GM19099 (cell line): ENCODE results near the gene FAM177B.

Experiments
- POLR2A ChIP-seq: IDR thresholded peaks from 3 replicates; pipeline ENCODE4 v1.6.1; 2011; ENCODE audit warnings: low read depth; ENCODE audit not compliant: insufficient read length; ENCODE audit errors: extremely low read depth

Gene FAM177B

GRCh38 chr1:222728746-222729145 lies 8.3 kb upstream of the FAM177B start:
- TF ChIP-seq POLR2A, result no peak

DNA sequence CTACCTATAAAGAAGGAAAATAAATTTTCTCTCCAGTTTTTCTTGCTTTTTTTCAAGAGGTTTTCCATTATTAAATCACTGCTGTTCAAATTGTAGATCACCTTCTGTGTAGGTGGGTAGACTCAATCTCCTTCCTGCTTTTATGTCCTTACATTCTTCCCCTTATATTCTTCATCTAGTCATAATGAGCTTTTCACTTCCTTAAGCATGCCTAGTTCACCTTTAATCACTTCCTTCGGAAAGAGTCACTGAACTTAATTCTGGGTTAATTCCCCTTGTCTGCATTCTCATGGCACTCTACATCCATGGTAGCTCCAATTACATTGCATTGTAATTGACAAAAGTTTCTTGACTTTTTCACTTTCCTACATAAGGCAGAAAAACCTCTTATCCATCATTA lies 6.1 kb upstream of the FAM177B start:
- no peak for TF ChIP-seq POLR2A

DNA sequence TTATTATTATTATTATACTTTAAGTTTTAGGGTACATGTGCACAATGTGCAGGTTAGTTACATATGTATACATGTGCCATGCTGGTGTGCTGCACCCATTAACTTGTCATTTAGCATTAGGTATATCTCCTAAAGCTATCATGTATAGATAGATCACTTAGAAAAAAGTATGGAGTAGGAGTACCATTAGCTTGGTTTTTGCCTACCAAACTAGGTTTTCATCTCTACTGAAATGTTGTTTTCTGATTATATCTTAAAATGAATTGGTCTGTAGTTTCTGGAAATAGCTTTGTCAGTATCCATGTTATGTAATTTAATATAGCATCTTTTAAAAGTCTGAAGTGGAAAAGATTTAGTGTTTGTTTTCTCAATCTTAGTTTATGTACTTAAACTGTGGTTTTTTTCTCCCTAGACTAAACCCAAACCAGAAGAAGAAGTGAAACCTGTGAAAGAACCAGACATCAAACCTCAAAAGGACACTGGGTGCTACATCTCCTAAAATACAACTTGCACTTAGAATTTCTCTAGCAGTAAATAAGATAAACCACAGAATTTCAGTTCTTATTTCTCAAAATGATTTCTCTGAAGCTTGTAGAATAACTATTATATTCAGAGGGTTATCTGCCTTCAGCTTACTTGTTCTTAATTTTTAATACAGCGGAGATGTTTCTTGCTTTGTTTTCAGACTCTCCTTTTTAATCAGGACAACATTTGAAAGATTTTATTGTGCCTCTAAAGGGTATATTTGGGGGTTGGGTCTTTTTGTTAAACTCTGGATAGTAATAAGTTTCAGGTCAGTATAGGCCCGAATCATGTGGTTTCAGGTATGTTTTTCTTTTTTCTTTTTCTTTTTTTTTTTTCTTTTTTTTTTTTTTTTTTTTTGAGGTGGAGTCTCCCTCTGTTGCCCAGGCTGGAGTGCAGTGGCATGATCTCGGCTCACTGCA lies 4.5 kb upstream of the FAM177B start:
- TF ChIP-seq POLR2A, result no peak

GRCh38 chr1:222734740-222735139 lies 2.3 kb upstream of the FAM177B start:
- TF ChIP-seq POLR2A, result no peak

DNA sequence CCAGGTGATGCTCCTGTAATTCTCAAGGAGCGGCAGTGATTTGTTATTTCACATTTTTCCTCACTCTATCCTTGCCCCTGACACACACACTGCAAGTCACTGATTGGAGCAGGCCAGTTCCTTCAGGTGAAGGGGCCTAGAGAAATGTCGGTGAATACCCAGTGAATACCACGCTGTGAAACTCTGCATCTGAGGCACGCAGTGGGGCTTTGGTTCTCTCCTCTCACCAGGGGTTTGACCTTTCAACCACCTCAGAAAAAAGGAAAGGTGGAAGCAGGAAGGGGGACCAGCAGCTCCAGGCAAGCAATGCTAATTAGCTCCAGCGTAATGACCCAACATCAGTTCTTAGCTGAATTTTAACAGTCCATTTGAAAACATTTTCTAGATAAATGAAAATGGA lies 532 bp upstream of the FAM177B start:
- no peak for TF ChIP-seq POLR2A

GRCh38 chr1:222739465-222739864 lies 2.5 kb downstream of the FAM177B start:
- no peak for TF ChIP-seq POLR2A

- no peak for TF ChIP-seq POLR2A
These were observed 2.9 kb downstream of the FAM177B start for GRCh38 chr1:222739929-222740328.

DNA sequence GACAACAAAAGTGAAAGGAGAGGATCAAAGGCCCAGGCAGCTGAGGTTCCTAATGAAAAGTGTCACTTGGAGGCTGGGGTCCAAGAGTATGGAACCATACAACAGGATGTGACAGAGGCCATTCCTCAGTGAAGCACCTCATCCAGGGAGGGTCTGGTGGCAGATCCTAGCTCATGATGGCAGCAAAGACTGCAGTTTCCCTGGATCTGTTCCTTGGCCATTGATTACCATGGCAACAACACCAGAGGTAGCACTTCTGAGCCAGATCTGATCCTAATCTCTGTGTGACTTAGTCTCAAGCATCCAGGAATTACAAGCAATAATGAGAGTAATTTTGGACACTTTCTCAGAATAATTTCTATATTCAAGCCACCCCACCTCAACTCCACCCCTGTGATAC lies 12.9 kb downstream of the FAM177B start:
- no peak for TF ChIP-seq POLR2A

DNA sequence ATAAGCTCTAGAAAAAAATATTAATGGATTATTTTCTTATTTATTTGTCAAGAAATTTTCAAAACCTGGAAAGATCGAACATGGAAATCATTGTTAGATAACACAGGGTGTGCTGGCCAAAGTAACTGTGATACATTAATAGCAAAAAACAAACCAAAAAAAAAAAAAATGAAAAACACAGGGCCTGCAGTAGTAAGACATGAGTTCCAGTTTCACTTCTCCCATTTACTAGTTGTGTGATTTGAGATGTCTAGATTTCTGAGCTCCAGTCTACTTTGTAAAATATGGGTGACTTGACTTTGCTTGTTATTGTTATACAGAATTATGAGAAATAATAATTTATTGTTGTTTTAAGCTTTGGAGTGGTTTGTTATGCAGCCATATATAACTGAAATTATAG lies 13.6 kb downstream of the FAM177B start:
- no peak for TF ChIP-seq POLR2A

DNA sequence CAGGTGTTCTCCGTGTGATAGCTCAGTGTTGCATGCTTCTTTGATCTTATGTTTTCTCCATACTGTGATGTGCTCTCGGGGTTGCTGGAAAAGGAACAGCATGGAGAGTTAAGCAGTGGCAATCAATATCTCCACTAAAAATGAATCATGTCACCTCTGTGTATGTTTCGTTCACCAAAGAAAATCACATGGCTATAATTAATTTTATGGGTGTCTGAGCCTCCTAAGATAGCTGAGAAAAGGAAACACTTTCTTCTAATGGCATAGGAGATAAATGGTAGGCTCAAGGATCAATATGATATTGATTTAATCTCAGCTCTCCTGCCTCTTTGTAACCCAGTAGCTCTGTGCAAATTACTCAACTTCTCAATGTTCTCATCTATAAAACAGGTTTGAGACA lies 14.3 kb downstream of the FAM177B start:
- TF ChIP-seq POLR2A, result no peak

GRCh38 chr1:222754366-222755139 lies 17.6 kb downstream of the FAM177B start:
- no peak for TF ChIP-seq POLR2A

- TF ChIP-seq POLR2A, result no peak
These were observed 20.8 kb downstream of the FAM177B start for GRCh38 chr1:222757646-222758268.

GRCh38 chr1:222759451-222760035 lies 22.5 kb downstream of the FAM177B start:
- TF ChIP-seq POLR2A, result no peak

- no peak for TF ChIP-seq POLR2A
These were observed 24.1 kb downstream of the FAM177B start for GRCh38 chr1:222761083-222761482.

DNA sequence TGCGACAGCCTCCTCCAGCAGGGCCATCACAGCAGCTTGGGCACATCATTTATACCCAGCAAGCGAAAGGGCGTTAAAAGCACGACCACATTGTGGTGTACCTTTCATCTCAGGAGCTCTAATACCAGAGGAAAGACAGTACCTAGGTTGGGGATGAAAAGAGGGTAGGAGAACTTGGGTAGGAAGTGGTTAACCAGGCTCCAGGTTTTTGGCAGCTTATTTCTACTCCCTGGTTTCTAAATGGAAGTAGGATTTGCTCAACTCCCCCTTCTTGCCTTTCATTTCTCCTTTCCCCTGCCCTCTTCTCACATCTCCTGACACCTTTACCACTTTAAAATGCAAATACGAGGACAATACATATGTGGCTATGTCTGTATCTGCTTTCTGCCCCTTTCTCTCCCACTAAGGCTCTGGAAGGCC lies 30.2 kb downstream of the FAM177B start:
- TF ChIP-seq POLR2A, result no peak

- no peak for TF ChIP-seq POLR2A
These were observed 31.6 kb downstream of the FAM177B start for GRCh38 chr1:222768592-222768991.

- no peak for TF ChIP-seq POLR2A
These were observed 32.2 kb downstream of the FAM177B start for GRCh38 chr1:222769181-222769580.
